Keratinocyte (primary cell): Measurements from ENCODE around the gene STIM1. TPM values are rescaled to one million over a fixed set of nuclear protein-coding genes. Genes with fewer than 3 reads are reported as not detected.

Experiments used
- DNase-seq: peaks from one replicate; pipeline ENCODE4 v3.0.0-alpha.2; 2011; ENCODE audit warnings: low read depth, missing footprints, low spot score
- FAIRE-seq: peaks from 2 replicates; lab custom pipeline; 2011; peaks lifted over from hg19 to GRCh38; lab: Jason Lieb, UNC
- H2AFZ ChIP-seq: 2 replicates; pipeline ENCODE4 v1.6.0; 2012; ENCODE audit warnings: low read length, control low read depth, inconsistent platforms; ENCODE audit not compliant: control insufficient read depth
- H3K27ac ChIP-seq: 2 replicates; pipeline ENCODE4 v1.5.1; 2011; ENCODE audit warnings: low read length; ENCODE audit not compliant: control insufficient read depth, insufficient read depth
- H3K27me3 ChIP-seq: 3 replicates; pipeline ENCODE4 v1.6.0; 2011; ENCODE audit warnings: low read length; ENCODE audit not compliant: control insufficient read depth, insufficient read depth; ENCODE audit errors: extremely low read depth
- H3K36me3 ChIP-seq, 2 experiments: 2 replicates in 1 of 2; 3 replicates in 1 of 2; pipeline ENCODE4 v1.5.1; 2011; ENCODE audit warnings: low read length in 2 of 2, mild to moderate bottlenecking in 1 of 2; ENCODE audit not compliant: control insufficient read depth in 2 of 2, insufficient read depth in 2 of 2; ENCODE audit errors: extremely low read depth in 1 of 2
- H3K4me1 ChIP-seq: 3 replicates; pipeline ENCODE4 v1.5.1; 2011; ENCODE audit warnings: low read length; ENCODE audit not compliant: control insufficient read depth, insufficient read depth; ENCODE audit errors: extremely low read depth
- H3K4me2 ChIP-seq: 3 replicates; pipeline ENCODE4 v1.6.0; 2011; ENCODE audit warnings: low read depth, low read length; ENCODE audit not compliant: control insufficient read depth, insufficient read depth; ENCODE audit errors: extremely low read depth
- H3K4me3 ChIP-seq, 3 experiments: fragments of 200-600 bp in 1 of 3; sonication (generic) in 1 of 3; 2 replicates in 2 of 3; 3 replicates in 1 of 3; pipeline ENCODE4 v1.5.1; 2011 to 2016; ENCODE audit warnings: low read length in 3 of 3, mild to moderate bottlenecking in 3 of 3, control low read depth in 2 of 3, inconsistent platforms in 1 of 3, low read depth in 1 of 3, mixed read lengths in 1 of 3, mixed run types in 1 of 3, moderate library complexity in 1 of 3; ENCODE audit not compliant: control insufficient read depth in 2 of 3, insufficient read depth in 2 of 3; ENCODE audit errors: extremely low read depth in 1 of 3
- H3K79me2 ChIP-seq: 2 replicates; pipeline ENCODE4 v1.6.0; 2012; ENCODE audit warnings: low read length; ENCODE audit not compliant: control insufficient read depth, insufficient read depth
- H3K9ac ChIP-seq: 3 replicates; pipeline ENCODE4 v1.6.0; 2011; ENCODE audit warnings: low read length; ENCODE audit not compliant: control insufficient read depth, insufficient read depth; ENCODE audit errors: extremely low read depth
- H3K9me1 ChIP-seq: 3 replicates; pipeline ENCODE4 v1.6.0; 2011; ENCODE audit warnings: low read length; ENCODE audit not compliant: control insufficient read depth, insufficient read depth; ENCODE audit errors: extremely low read depth
- H3K9me3 ChIP-seq: 2 replicates; pipeline ENCODE4 v1.5.1; 2012; ENCODE audit warnings: low read depth, low read length; ENCODE audit not compliant: control insufficient read depth
- H4K20me1 ChIP-seq: 3 replicates; pipeline ENCODE4 v1.6.0; 2011; ENCODE audit warnings: low read length; ENCODE audit not compliant: control insufficient read depth, insufficient read depth; ENCODE audit errors: extremely low read depth
- EZH2 ChIP-seq: IDR thresholded peaks from one replicate; pipeline ENCODE4 v1.6.1; 2012; ENCODE audit warnings: inconsistent platforms, mild to moderate bottlenecking, low read length, moderate library complexity
- dilution Hi-C: fragments of 300-500 bp; cut with MboI; formaldehyde crosslinking; loops from one replicate; pipeline ENCODE4 v1.7.0; 2020; ENCODE audit warnings: low sequenced_read_pairs; ENCODE audit not compliant: extremely low pct_ligation_motif_present
- polyA plus RNA-seq, 5 experiments: library from polyadenylated mRNA; depleted of rRNA in 3 of 5; stranded (reverse) in 3 of 5; stranded (forward) in 1 of 5; unstranded in 1 of 5; fragments of >200 nt; gene quantifications; 1 replicate in 1 of 5; 2 replicates in 3 of 5; 3 replicates in 1 of 5; pipeline versions ENCODE4 v1.2.1 to v1.2.3, GENCODE V29; 2011 to 2012; ENCODE audit warnings: missing spikeins in 2 of 5, low read depth in 1 of 5, low replicate concordance in 1 of 5
- TF ChIP-seq, protein P1 (sequence below), 3 experiments: IDR thresholded peaks in 1 of 3; conservative IDR thresholded peaks in 1 of 3; optimal IDR thresholded peaks in 1 of 3; 2 replicates in 2 of 3; 3 replicates in 1 of 3; pipeline versions ENCODE3 to v1.5.1; 2011; ENCODE audit warnings: low read length in 3 of 3, mild to moderate bottlenecking in 3 of 3, moderate library complexity in 2 of 3, control low read depth in 1 of 3, inconsistent platforms in 1 of 3; ENCODE audit not compliant: insufficient read depth in 2 of 3; ENCODE audit errors: extremely low read depth in 1 of 3

STIM1 gene
- polyA plus RNA-seq, 1 donor (not counting 4 experiments of a cell fraction or from before 2014, with no cell fraction given), result 23.7 TPM

DNA sequence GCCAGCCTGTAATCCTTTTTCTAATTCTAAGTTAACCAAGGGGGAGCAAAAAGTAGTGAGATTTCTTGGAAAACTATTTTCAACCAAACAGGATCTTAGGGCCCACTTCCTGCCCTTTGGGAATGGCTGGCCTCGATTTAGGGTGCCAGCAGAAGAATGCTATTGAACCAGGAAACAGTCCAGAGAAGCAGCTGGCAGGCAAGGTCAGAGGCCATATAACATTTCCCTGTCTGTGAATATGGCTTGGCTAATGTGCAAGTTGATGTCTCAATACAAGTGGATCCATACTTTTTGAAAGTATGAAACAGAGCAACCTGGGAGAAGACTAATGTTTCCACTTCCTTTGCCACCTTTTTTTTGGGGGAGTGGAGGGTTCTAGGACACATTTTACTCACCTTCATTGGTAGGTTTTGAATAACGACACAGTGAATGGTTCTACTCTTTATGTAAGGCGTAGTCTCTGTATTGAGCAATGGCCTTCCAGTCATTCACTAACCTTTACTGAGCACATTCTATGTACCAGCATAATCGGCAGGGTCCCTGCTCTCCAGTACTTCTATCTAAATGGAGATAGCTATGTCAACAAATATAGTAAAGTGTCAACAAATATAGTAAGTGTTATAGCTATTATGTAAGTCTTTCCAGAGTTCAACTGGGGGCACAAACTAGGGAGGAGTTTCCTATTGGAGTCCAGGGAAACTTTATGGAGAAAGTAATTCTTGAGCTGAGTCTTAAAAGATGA is 204.9 kb downstream of the STIM1 start:
- no peaks in the 10 kb centered on the region for H4K20me1 ChIP-seq
- H3K27me3 ChIP-seq, result no peaks in the 10 kb centered on the region
- H2AFZ ChIP-seq, result no peak overlapping the region
- H3K4me1 ChIP-seq, result peaks cover 25% of the 10 kb centered on the region
- H3K79me2 ChIP-seq, result no peaks in the 10 kb centered on the region
- no peak for TF ChIP-seq EZH2
- TF ChIP-seq, protein P1, sequence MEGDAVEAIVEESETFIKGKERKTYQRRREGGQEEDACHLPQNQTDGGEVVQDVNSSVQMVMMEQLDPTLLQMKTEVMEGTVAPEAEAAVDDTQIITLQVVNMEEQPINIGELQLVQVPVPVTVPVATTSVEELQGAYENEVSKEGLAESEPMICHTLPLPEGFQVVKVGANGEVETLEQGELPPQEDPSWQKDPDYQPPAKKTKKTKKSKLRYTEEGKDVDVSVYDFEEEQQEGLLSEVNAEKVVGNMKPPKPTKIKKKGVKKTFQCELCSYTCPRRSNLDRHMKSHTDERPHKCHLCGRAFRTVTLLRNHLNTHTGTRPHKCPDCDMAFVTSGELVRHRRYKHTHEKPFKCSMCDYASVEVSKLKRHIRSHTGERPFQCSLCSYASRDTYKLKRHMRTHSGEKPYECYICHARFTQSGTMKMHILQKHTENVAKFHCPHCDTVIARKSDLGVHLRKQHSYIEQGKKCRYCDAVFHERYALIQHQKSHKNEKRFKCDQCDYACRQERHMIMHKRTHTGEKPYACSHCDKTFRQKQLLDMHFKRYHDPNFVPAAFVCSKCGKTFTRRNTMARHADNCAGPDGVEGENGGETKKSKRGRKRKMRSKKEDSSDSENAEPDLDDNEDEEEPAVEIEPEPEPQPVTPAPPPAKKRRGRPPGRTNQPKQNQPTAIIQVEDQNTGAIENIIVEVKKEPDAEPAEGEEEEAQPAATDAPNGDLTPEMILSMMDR (optimal IDR thresholded peaks at IDR 0.05 in 1 of 3, IDR thresholded peaks at IDR 0.05 in 1 of 3, conservative IDR thresholded peaks at IDR 0.05 in 1 of 3; ENCODE audit: extremely low read depth in 1 of 3, insufficient read depth in 2 of 3, low read length in 3 of 3), result no peak
- no peaks in the 10 kb centered on the region for H3K9me3 ChIP-seq
- no peak overlapping the region for H3K27ac ChIP-seq
- H3K36me3 ChIP-seq, result peaks cover 0 to 13% of the 10 kb centered on the region in 2 experiments
- no peak overlapping the region for H3K9ac ChIP-seq
- no peak for DNase-seq
- no peak for FAIRE-seq
- H3K4me2 ChIP-seq, result no peak overlapping the region
- H3K4me3 ChIP-seq, result no peak overlapping the region
- dilution Hi-C loops, result loop anchor here (25.0 kb wide), 2 partner anchors 98 to 198 kb away; partner anchors contain the start of gene STIM1
- H3K9me1 ChIP-seq, result no peaks in the 10 kb centered on the region

DNA sequence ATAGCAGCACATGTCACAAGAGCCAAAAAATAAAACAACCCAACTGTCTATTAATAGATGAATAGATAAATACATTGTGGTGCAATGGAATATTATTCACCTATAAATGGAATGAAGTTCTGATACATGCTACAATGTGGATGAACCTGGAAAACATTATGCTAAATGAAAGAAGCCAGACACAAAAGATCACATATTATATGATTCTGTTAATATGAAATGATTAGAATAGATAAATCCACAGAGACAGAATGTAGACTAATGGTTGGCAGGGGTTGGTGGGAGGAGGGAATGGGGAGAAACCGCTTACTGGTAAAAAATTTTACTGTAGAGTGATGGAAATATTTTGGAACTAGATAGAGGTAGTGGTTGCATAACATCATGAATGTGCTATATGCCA is 206.2 kb downstream of the STIM1 start:
- Histone ChIP-seq H3K9me1 (no peaks in the 10 kb centered on the region), H3K36me3 (peaks cover 0 to 9% of the 10 kb centered on the region in 2 experiments)
- dilution Hi-C loops, result loop anchor here (25.0 kb wide), 2 partner anchors 99 to 199 kb away; partner anchors contain the start of gene STIM1

More for the DNA sequence above, 206.2 kb downstream of the STIM1 start:
- no peaks in the 10 kb centered on the region for H3K9me3 ChIP-seq
- TF ChIP-seq EZH2, result no peak
- TF ChIP-seq, protein P1 (optimal IDR thresholded peaks at IDR 0.05 in 1 of 3, IDR thresholded peaks at IDR 0.05 in 1 of 3, conservative IDR thresholded peaks at IDR 0.05 in 1 of 3; ENCODE audit: extremely low read depth in 1 of 3, insufficient read depth in 2 of 3, low read length in 3 of 3), result no peak
- no peaks in the 10 kb centered on the region for H4K20me1 ChIP-seq
- H3K79me2 ChIP-seq, result no peaks in the 10 kb centered on the region
- H3K9ac ChIP-seq, result no peak overlapping the region
- H2AFZ ChIP-seq, result no peak overlapping the region
- no peak overlapping the region for H3K4me3 ChIP-seq
- H3K4me1 ChIP-seq, result peaks cover 25% of the 10 kb centered on the region
- no peak overlapping the region for H3K4me2 ChIP-seq
- H3K27ac ChIP-seq, result no peak overlapping the region
- no peaks in the 10 kb centered on the region for H3K27me3 ChIP-seq
- FAIRE-seq, result no peak
- no peak for DNase-seq
